ENCODE data around the gene SDF4. TPM values are rescaled to one million over a fixed set of nuclear protein-coding genes. Genes with fewer than 3 reads are reported as not detected.
A peak's percentile ranks its signal among the peaks of the same experiment; 100 is the strongest.

The SDF4 gene
- total and polyA plus RNA-seq, 2 of the 13 experiments (the other 11 are each of a cell fraction or from before 2014, with no cell fraction given) = 80.8 to 107 TPM

- TF ChIP-seq IRX3 (CRISPR knock-in tag; IDR thresholded peaks at IDR 0.05; ENCODE audit: borderline replicate concordance, low read depth) (no peak), MEF2D (CRISPR knock-in tag; IDR thresholded peaks at IDR 0.05) (peak; percentile 72), SRSF9 (IDR thresholded peaks at IDR 0.05; ENCODE audit: borderline replicate concordance, insufficient read depth, low read depth, low read length, poor library complexity, severe bottlenecking) (no peak), IKZF1 (IDR thresholded peaks at IDR 0.05) (no peak), ZNF557 (CRISPR knock-in tag; IDR thresholded peaks at IDR 0.05) (no peak), CEBPZ (IDR thresholded peaks at IDR 0.05; ENCODE audit: low read length) (no peak), TFDP1 (CRISPR knock-in tag; IDR thresholded peaks at IDR 0.05; ENCODE audit: borderline replicate concordance) (no peak), ZNF263 (CRISPR knock-in tag; IDR thresholded peaks at IDR 0.05) (0 out of 2 replicates have a peak, but pooled peaks have one; percentile 7), SRY (CRISPR knock-in tag; IDR thresholded peaks at IDR 0.05) (peak; percentile 65; the same call in 1 of the 2 replicates), HOXA9 (CRISPR knock-in tag; IDR thresholded peaks at IDR 0.05; ENCODE audit: borderline replicate concordance) (no peak), NR1H2 (CRISPR knock-in tag; IDR thresholded peaks at IDR 0.05; ENCODE audit: borderline replicate concordance, low read depth) (no peak), DBP (CRISPR knock-in tag; IDR thresholded peaks at IDR 0.05; ENCODE audit: not compliant biosample characterization) (peak; percentile 75), ZNF224 (CRISPR knock-in tag; IDR thresholded peaks at IDR 0.05) (no peak), RBFOX2 (IDR thresholded peaks at IDR 0.05; ENCODE audit: low read depth, low read length) (peak; percentile 66; the same call in 1 of the 2 replicates), ZNF775 (CRISPR knock-in tag; IDR thresholded peaks at IDR 0.05; ENCODE audit: borderline replicate concordance) (no peak), FOXA3 (CRISPR knock-in tag; IDR thresholded peaks at IDR 0.05) (no peak), GMEB2 (CRISPR knock-in tag; IDR thresholded peaks at IDR 0.05; ENCODE audit: low read depth) (no peak), SP2 (CRISPR knock-in tag; IDR thresholded peaks at IDR 0.05) (no peak), ZFP91 (CRISPR knock-in tag; IDR thresholded peaks at IDR 0.05; ENCODE audit: borderline replicate concordance) (peak; percentile 72; the same call in 1 of the 2 replicates), YEATS4 (CRISPR knock-in tag; IDR thresholded peaks at IDR 0.05; ENCODE audit: borderline replicate concordance) (no peak)
These were observed 8.0 kb upstream of the SDF4 start (continued) for GRCh38 chr1:1239614-1240347.
